H1 (cell line): ENCODE data around the gene CSN3. TPM values are rescaled to one million over a fixed set of nuclear protein-coding genes. Genes with fewer than 3 reads are reported as not detected.
A peak's percentile ranks its signal among the peaks of the same experiment; 100 is the strongest.
"Not testable (repeated sequence)": the region's sequence is repeated elsewhere in the genome, so short reads cannot be mapped to it uniquely, and the experiment has no call there.

Source experiments
- CTCF ChIA-PET: fragments of 300-600 bp; sonication (Branson Sonifier 250); formaldehyde crosslinking; loops from one replicate; lab custom pipeline; 2021; ENCODE audit not compliant: partially characterized antibody; lab: Charles Lee
- POLR2A ChIA-PET: fragments of 300-600 bp; sonication (Branson Sonifier 250); formaldehyde crosslinking; loops from one replicate; lab custom pipeline; 2021; ENCODE audit warnings: inconsistent platforms; ENCODE audit not compliant: partially characterized antibody; lab: Charles Lee
- DNase-seq, 2 experiments: peaks; one replicate each; pipeline versions ENCODE4 v3.0.0 to v3.0.0-alpha.2; 2010 to 2022; ENCODE audit warnings: low spot score in 2 of 2, low read depth in 1 of 2, mixed read lengths in 1 of 2
- FAIRE-seq: peaks from 2 replicates; lab custom pipeline; 2011; peaks lifted over from hg19 to GRCh38; lab: Jason Lieb, UNC
- H2AFZ ChIP-seq: 2 replicates; pipeline ENCODE4 v1.8.1; 2012; ENCODE audit warnings: low read length, inconsistent platforms
- H2AK5ac ChIP-seq: 2 replicates; pipeline ENCODE4 v1.6.1; 2013; ENCODE audit warnings: low read depth, low read length
- H2BK120ac ChIP-seq: replicated peaks from 2 replicates; pipeline ENCODE3; 2013; ENCODE audit warnings: low read depth, low read length, inconsistent platforms
- H2BK12ac ChIP-seq: 2 replicates; pipeline ENCODE4 v1.6.1; 2013; ENCODE audit warnings: low read depth, low read length
- H2BK15ac ChIP-seq: 2 replicates; pipeline ENCODE4 v1.6.1; 2013; ENCODE audit warnings: low read length
- H2BK20ac ChIP-seq: 2 replicates; pipeline ENCODE4 v1.6.1; 2013; ENCODE audit warnings: low read length
- H2BK5ac ChIP-seq: 2 replicates; pipeline ENCODE4 v1.6.1; 2013; ENCODE audit warnings: low read depth, low read length
- H3K14ac ChIP-seq: 2 replicates; pipeline ENCODE4 v1.6.1; 2013; ENCODE audit warnings: inconsistent platforms; ENCODE audit not compliant: insufficient read length
- H3K18ac ChIP-seq: 2 replicates; pipeline ENCODE4 v1.6.1; 2013; ENCODE audit warnings: low read length; ENCODE audit errors: extremely low read depth
- H3K23ac ChIP-seq: 2 replicates; pipeline ENCODE4 v1.6.1; 2013; ENCODE audit warnings: inconsistent platforms; ENCODE audit not compliant: insufficient read length
- H3K23me2 ChIP-seq: 2 replicates; pipeline ENCODE4 v1.6.1; 2013; ENCODE audit warnings: low read depth, low read length
- H3K27ac ChIP-seq: 2 replicates; pipeline ENCODE4 v1.6.1; 2011; ENCODE audit warnings: low read depth, low read length, inconsistent platforms
- H3K27me3 ChIP-seq, 4 experiments: replicated peaks in 1 of 4; 1 replicate in 1 of 4; 2 replicates in 3 of 4; pipeline versions ENCODE4 v1.6.1 to v1.8.1; 2011 to 2013; ENCODE audit warnings: low read length in 3 of 4, mild to moderate bottlenecking in 3 of 4, inconsistent platforms in 2 of 4, mixed read lengths in 2 of 4, moderate library complexity in 1 of 4; ENCODE audit not compliant: control insufficient read depth in 3 of 4, insufficient read depth in 3 of 4; ENCODE audit errors: extremely low read depth in 1 of 4
- H3K36me3 ChIP-seq, 4 experiments: 2 replicates each; pipeline versions ENCODE4 v1.6.1 to v1.8.1; 2011 to 2013; ENCODE audit warnings: mild to moderate bottlenecking in 4 of 4, low read length in 3 of 4, moderate library complexity in 2 of 4, control low read depth in 1 of 4, inconsistent platforms in 1 of 4; ENCODE audit not compliant: insufficient read depth in 4 of 4, control insufficient read depth in 2 of 4
- H3K4ac ChIP-seq: replicated peaks from 2 replicates; pipeline ENCODE3; 2013; ENCODE audit warnings: low read length, low read depth, mixed read lengths, inconsistent platforms; ENCODE audit not compliant: insufficient read length
- H3K4me1 ChIP-seq, 4 experiments: replicated peaks in 1 of 4; 1 replicate in 1 of 4; 2 replicates in 3 of 4; pipeline versions ENCODE4 v1.6.1 to v1.8.1; 2011 to 2013; ENCODE audit warnings: low read length in 3 of 4, inconsistent platforms in 2 of 4, mixed read lengths in 1 of 4; ENCODE audit not compliant: insufficient read depth in 4 of 4, control insufficient read depth in 3 of 4
- H3K4me2 ChIP-seq, 2 experiments: 2 replicates each; pipeline versions ENCODE4 v1.6.1 to v1.8.1; 2011 to 2013; ENCODE audit warnings: low read depth in 2 of 2, low read length in 2 of 2, control low read depth in 1 of 2, inconsistent platforms in 1 of 2, mild to moderate bottlenecking in 1 of 2; ENCODE audit not compliant: insufficient read depth in 1 of 2
- H3K4me3 ChIP-seq, 4 experiments: fragments of 200-600, 300-600 bp in 1 of 4; sonication (generic), shearing (Covaris generic), sonication (Bioruptor Twin) in 1 of 4; 2 replicates each; pipeline versions ENCODE4 v1.5.1 to v1.8.1; 2011 to 2016; ENCODE audit warnings: low read length in 4 of 4, low read depth in 3 of 4, control low read depth in 2 of 4, inconsistent platforms in 2 of 4, mild to moderate bottlenecking in 2 of 4, mixed read lengths in 1 of 4, moderate library complexity in 1 of 4; ENCODE audit not compliant: insufficient read depth in 2 of 4; ENCODE audit errors: extremely low read depth in 1 of 4
- H3K56ac ChIP-seq: replicated peaks from 2 replicates; pipeline ENCODE3; 2013; ENCODE audit warnings: low read depth, mild to moderate bottlenecking, mixed read lengths, low read length, inconsistent platforms; ENCODE audit not compliant: insufficient read length
- H3K79me1 ChIP-seq: 2 replicates; pipeline ENCODE4 v1.6.1; 2013; ENCODE audit warnings: low read depth, low read length, control low read depth
- H3K79me2 ChIP-seq, 2 experiments: 2 replicates each; pipeline versions ENCODE4 v1.6.1 to v1.8.1; 2012 to 2013; ENCODE audit warnings: low read length in 2 of 2, mild to moderate bottlenecking in 2 of 2, inconsistent platforms in 1 of 2; ENCODE audit not compliant: insufficient read depth in 2 of 2, control insufficient read depth in 1 of 2
- H3K9ac ChIP-seq, 4 experiments: replicated peaks in 1 of 4; 1 replicate in 1 of 4; 2 replicates in 3 of 4; pipeline versions ENCODE4 v1.6.1 to v1.8.1; 2011 to 2013; ENCODE audit warnings: low read depth in 3 of 4, low read length in 3 of 4, control low read depth in 2 of 4, mild to moderate bottlenecking in 2 of 4, moderate library complexity in 2 of 4, inconsistent platforms in 1 of 4; ENCODE audit errors: extremely low read depth in 1 of 4
- H3K9me3 ChIP-seq, 2 experiments: 2 replicates each; pipeline versions ENCODE4 v1.6.1 to v1.8.1; 2012 to 2013; ENCODE audit warnings: mild to moderate bottlenecking in 2 of 2, moderate library complexity in 2 of 2, control low read depth in 1 of 2, inconsistent platforms in 1 of 2, low read depth in 1 of 2, low read length in 1 of 2, mixed read lengths in 1 of 2; ENCODE audit not compliant: insufficient read depth in 2 of 2
- H4K20me1 ChIP-seq, 2 experiments: replicated peaks in 1 of 2; 2 replicates each; pipeline versions ENCODE3 to v1.8.1; 2011 to 2013; ENCODE audit warnings: inconsistent platforms in 2 of 2, low read length in 2 of 2, mild to moderate bottlenecking in 1 of 2; ENCODE audit not compliant: insufficient read depth in 2 of 2, control insufficient read depth in 1 of 2
- H4K5ac ChIP-seq: 2 replicates; pipeline ENCODE4 v1.6.1; 2013; ENCODE audit warnings: low read length, low read depth, mixed read lengths, inconsistent platforms; ENCODE audit not compliant: insufficient read length
- H4K8ac ChIP-seq: 2 replicates; pipeline ENCODE4 v1.8.0; 2013; ENCODE audit warnings: mild to moderate bottlenecking, moderate library complexity, low read length, inconsistent platforms; ENCODE audit not compliant: insufficient read depth; ENCODE audit errors: extremely low read depth
- H4K91ac ChIP-seq: replicated peaks from 2 replicates; pipeline ENCODE3; 2013; ENCODE audit warnings: low read length, mixed read lengths, inconsistent platforms; ENCODE audit not compliant: insufficient read length
- WGBS, 2 experiments: shearing (Covaris generic) in 1 of 2; methylation state at CpG; one replicate each; pipeline versions ENCODE4 v1.1.6 to v1.1.7; 2013 to 2015; ENCODE audit warnings: low lambda C conversion rate in 2 of 2, mixed read lengths in 2 of 2, inconsistent platforms in 1 of 2, low coverage in 1 of 2, missing lambda C conversion rate in 1 of 2; ENCODE audit not compliant: insufficient replicate concordance in 2 of 2, insufficient coverage in 1 of 2, insufficient read length in 1 of 2; ENCODE audit errors: extremely low coverage in 1 of 2, missing lambda C conversion rate in 1 of 2; 5-methylcytosine and 5-hydroxymethylcytosine counted together
- polyA plus RNA-seq, 7 experiments: library from polyadenylated mRNA; depleted of rRNA in 3 of 7; stranded (reverse) in 5 of 7; unstranded in 2 of 7; fragments of >200 nt in 5 of 7; fragments of 200-250 nt in 2 of 7; gene quantifications; 1 replicate in 5 of 7; 2 replicates in 1 of 7; 4 replicates in 1 of 7; pipeline versions ENCODE4 v1.2.1 to v1.2.3, GENCODE V29; 2011 to 2013; ENCODE audit warnings: missing spikeins in 2 of 7, mixed read lengths in 2 of 7
- total RNA-seq: library from RNA; stranded (reverse); fragmentation: NEBNext Ultra II Directional; extraction: Animal tissue kit (Norgen Biotek cat#: 25700); gene quantifications from 2 replicates; pipeline ENCODE4 v1.2.1, GENCODE V29; 2021

Gene CSN3
- total and polyA plus RNA-seq, 2 of the 8 experiments (the other 6 are each of a cell fraction or from before 2014, with no cell fraction given), result not detected

GRCh38 chr4:70216550-70216949, 25.8 kb upstream of the CSN3 start:
- H3K27me3 ChIP-seq, H2AFZ ChIP-seq: not testable (repeated sequence)
- WGBS, 2 experiments, result 92% methylated on average over 1 of the region's 1 CpG; no CpG with 5 or more reads in 1 of the 2 experiments

GRCh38 chr4:70221389-70221788, 21.0 kb upstream of the CSN3 start:
- H2BK5ac ChIP-seq, H3K18ac ChIP-seq, H2BK120ac ChIP-seq, H3K4me2 ChIP-seq, FAIRE-seq, H2BK12ac ChIP-seq, H3K4ac ChIP-seq, H4K20me1 ChIP-seq, H3K56ac ChIP-seq, H2BK20ac ChIP-seq, H3K27ac ChIP-seq, H3K27me3 ChIP-seq, H3K36me3 ChIP-seq, H2BK15ac ChIP-seq, H3K79me1 ChIP-seq, H3K14ac ChIP-seq, DNase-seq, H4K91ac ChIP-seq, POLR2A ChIA-PET, H3K79me2 ChIP-seq, CTCF ChIA-PET, H3K23ac ChIP-seq, H3K4me1 ChIP-seq, H3K9ac ChIP-seq, H3K9me3 ChIP-seq, H3K4me3 ChIP-seq, H2AFZ ChIP-seq, H3K23me2 ChIP-seq, H4K8ac ChIP-seq, H2AK5ac ChIP-seq, H4K5ac ChIP-seq: not testable (repeated sequence)
- 91% methylated on average over 3 of the region's 3 CpGs; no CpG with 5 or more reads in 1 of the 2 experiments for WGBS, 2 experiments

More at GRCh38 chr4:70216550-70216949, 25.8 kb upstream of the CSN3 start:
- POLR2A ChIA-PET, H4K91ac ChIP-seq, H4K8ac ChIP-seq, H3K23ac ChIP-seq, H3K27ac ChIP-seq, H2BK120ac ChIP-seq, H3K23me2 ChIP-seq, DNase-seq, H2AK5ac ChIP-seq, H3K36me3 ChIP-seq, H3K14ac ChIP-seq, H3K4ac ChIP-seq, H3K4me1 ChIP-seq, H2BK12ac ChIP-seq, H3K4me2 ChIP-seq, H3K9me3 ChIP-seq, CTCF ChIA-PET, H3K9ac ChIP-seq, H2BK15ac ChIP-seq, H3K4me3 ChIP-seq, H4K20me1 ChIP-seq, H3K79me2 ChIP-seq, H2BK5ac ChIP-seq, H3K56ac ChIP-seq, H2BK20ac ChIP-seq, H4K5ac ChIP-seq, H3K79me1 ChIP-seq, H3K18ac ChIP-seq: not testable (repeated sequence)
- peak; percentile 36 for FAIRE-seq
